Cardiac fibroblast (primary cell): ENCODE data around the gene TSFM.

Experiments used
- DNase-seq, 2 donors: peaks; one replicate each; pipeline versions ENCODE4 v3.0.0 to v3.0.0-alpha.2; 2010; ENCODE audit warnings: low read depth in 2 of 2
- H3K4me3 ChIP-seq, 2 donors: replicated peaks in 1 of 2; 1 replicate in 1 of 2; 2 replicates in 1 of 2; pipeline ENCODE4 v1.5.1; 2011; ENCODE audit warnings: low read depth in 2 of 2, low read length in 2 of 2, mild to moderate bottlenecking in 2 of 2, moderate library complexity in 1 of 2
- TF ChIP-seq, protein P1 (sequence below): IDR thresholded peaks from one replicate; pipeline ENCODE4 v1.5.1; 2011; ENCODE audit warnings: low read depth, mild to moderate bottlenecking, low read length, inconsistent platforms

The TSFM gene

DNA sequence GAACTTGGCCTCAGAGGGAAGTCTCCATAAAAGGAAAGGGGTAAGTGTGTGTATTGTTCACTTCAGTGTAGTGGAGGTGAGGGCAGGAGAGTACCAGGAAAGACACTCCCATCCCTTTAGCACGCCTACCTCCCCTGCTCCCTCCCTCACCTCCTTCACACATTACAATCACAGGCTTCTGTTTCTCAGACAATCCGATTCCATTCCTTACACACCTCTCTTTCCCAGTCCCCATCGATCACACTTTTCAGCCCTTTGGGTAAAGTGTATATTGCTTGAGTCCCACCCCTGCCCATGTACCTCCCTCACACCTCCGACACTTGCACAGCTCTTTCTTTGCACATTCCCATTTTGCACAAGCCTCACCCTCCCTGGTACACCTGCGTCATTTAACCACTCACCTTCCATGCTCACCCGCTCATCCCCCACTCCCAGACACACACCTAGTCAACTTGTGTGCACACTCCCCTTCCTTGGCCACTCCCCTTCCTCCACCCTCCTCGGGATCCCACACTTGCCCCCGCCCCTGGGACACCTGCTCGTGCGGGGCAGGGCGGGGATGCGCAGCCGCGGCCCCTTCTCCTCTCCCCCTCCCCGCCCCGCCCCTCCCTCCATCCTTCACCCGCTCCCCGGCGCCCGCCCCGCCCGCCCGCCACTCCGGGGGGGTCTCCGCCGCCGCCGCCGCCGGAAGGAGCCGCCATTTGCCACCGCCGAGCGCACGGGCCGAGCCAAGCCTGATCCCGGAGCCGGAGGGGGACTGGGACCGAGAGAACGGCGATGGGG is 28.0 kb upstream of the TSFM start, which contains the start of gene MARCHF9:
Gene MARCHF9 (plus strand): TSS at position 693 of the 783 bp plus-strand sequence. CDS start 426 bp downstream, outside the sequence.
- peak within 1 kb of the TSS; percentile 40 to 49 for H3K4me3 ChIP-seq
- no peak for DNase-seq
- TF ChIP-seq, protein P1, sequence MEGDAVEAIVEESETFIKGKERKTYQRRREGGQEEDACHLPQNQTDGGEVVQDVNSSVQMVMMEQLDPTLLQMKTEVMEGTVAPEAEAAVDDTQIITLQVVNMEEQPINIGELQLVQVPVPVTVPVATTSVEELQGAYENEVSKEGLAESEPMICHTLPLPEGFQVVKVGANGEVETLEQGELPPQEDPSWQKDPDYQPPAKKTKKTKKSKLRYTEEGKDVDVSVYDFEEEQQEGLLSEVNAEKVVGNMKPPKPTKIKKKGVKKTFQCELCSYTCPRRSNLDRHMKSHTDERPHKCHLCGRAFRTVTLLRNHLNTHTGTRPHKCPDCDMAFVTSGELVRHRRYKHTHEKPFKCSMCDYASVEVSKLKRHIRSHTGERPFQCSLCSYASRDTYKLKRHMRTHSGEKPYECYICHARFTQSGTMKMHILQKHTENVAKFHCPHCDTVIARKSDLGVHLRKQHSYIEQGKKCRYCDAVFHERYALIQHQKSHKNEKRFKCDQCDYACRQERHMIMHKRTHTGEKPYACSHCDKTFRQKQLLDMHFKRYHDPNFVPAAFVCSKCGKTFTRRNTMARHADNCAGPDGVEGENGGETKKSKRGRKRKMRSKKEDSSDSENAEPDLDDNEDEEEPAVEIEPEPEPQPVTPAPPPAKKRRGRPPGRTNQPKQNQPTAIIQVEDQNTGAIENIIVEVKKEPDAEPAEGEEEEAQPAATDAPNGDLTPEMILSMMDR: no peak

DNA sequence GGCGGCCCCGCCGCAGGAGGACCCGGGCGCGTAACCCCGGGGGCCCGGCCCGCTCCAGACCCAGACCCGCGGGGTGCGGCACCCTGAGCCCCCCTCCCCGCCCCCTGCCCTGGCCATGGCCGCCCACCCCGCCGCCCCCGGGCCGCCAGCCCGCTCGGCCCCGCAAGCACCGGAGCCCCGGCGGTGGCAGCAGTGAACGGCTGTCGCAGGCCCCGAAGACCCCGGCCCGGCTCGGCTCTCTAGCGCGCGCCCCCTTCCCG is 27.5 kb upstream of the TSFM start:
- H3K4me3 ChIP-seq: peak overlapping the region; percentile 38 to 49
- TF ChIP-seq, protein P1: no peak
- no peak for DNase-seq

DNA sequence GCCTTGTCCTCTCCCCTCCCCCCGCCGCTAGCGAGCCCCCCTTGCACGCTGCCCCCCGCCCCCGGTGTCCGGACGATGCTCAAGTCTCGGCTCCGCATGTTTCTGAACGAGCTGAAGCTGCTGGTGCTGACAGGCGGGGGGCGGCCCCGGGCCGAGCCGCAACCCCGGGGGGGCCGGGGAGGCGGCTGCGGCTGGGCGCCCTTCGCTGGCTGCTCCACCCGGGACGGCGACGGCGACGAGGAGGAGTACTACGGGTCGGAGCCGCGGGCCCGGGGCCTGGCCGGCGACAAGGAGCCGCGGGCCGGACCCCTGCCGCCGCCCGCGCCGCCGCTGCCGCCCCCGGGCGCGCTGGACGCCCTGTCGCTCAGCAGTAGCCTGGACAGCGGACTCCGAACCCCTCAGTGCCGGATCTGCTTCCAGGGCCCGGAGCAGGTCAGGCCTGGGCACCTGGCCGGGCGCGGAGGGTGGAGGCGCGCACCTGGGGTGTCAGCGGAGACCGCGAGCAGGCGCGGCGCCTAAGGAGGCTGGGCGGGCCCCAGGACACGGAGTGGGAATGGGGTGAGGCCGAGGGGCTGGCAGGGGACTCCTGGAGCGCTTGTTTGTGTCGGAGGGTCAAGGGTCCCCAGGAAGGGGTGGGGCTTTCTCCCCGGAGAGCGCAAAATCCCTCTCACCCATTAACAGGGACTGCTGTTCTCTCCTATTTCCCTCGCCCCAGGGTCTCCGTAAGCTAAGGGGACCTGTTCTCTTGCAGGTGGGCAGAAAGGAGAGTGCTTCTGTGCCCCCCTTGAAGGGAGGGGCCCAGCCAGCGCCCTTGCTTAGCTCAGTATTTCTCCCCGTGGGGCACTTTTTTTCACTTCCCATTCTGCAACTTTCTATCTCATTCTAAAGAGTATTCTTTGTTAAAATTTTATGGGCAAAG is 26.9 kb upstream of the TSFM start:
- DNase-seq: no peak
- TF ChIP-seq, protein P1: no peak
- peak overlapping the region; percentile 40 to 49 for H3K4me3 ChIP-seq

DNA sequence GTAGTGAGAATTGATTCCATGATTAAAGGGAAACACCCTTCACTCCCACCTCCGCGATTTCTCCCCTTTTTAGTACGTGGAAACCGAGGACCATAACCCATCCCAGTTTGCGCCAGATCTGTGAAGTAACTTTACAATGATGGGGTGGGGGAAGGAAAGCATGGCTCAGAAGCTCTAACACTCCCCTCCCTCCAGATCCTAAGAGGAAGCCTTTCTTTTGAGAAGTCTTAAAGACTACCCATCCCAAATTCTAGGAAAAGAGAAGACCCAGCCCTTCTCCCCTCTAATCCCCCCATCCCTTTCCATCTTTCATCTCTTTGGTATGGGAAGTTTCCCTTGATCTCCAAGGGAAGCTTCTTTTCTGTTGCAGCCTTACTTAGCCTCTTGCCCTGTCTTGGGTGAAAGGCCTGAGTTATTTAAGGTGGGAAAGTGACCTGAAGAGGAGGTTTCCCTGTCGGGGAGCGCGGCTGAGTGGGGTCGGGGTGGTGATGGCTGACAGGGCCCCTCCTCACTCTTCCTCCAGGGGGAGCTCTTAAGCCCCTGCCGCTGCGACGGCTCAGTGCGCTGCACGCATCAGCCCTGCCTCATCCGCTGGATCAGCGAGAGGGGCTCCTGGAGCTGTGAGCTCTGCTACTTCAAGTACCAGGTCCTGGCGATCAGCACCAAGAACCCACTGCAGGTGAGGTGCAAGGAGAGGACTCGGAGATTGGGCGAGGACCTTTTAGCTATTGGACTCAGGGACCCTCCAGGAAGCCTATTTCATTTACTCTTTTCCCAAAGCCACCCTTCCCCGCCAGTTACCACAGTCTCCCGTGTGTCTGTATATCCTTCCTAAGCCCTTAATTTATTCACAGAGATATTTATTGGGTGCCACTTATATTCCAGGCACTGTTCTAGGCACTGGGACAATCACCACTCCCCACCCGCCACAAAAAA is 25.9 kb upstream of the TSFM start:
- no peak overlapping the region for H3K4me3 ChIP-seq
- TF ChIP-seq, protein P1: peak; percentile 48
- peak in 1 of 2 donors; percentile 36 for DNase-seq

DNA sequence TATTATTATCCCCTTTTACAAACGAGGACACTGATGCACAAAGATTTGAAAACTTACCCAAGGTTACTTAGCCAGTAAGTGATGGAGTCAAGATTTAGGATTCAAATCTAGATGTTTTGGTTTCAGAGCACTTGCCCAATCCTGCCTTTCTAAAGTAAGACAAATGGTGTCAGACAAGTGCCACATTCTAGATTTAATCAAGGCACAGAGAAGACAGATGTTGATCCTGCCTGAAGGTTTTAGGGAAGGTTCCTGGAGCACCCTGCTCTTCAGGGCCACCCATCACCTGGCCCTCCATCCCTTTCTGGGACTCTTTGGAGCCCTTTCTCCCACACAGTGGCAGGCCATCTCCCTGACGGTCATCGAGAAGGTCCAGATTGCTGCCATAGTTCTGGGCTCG is 24.8 kb upstream of the TSFM start:
- TF ChIP-seq, protein P1: no peak
- DNase-seq: no peak
- H3K4me3 ChIP-seq: no peak overlapping the region

DNA sequence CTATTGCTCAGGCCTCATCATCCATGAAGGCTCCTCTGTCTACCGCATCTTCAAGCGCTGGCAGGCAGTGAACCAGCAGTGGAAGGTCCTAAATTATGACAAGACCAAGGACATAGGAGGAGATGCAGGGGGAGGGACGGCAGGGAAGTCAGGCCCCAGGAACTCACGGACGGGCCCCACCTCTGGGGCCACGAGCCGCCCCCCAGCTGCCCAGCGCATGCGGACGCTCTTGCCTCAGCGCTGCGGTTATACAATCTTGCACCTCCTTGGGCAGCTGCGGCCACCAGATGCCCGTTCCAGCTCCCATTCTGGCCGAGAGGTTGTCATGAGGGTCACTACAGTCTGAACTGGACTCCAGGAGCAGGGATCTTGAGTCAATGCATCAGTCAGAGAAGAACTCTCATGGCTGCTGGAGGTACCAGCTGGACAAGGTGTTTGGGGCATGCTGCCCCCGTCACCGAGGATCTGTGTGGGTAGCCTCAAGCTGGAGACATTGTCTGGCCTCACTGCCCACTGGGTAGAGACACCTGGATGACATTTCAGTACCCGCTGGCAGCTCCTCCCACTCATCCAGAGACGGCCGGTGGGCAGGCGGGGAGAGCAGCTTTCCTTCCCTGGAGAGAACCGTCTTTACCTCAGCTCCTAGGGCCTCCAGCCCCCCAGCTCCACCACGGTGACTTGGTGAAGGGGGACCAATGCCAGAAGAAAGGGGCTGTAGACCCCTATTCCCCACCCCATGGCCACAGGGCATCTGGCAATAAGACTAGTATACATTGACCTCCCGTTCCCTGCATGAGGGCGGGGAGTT is 23.8 kb upstream of the TSFM start:
- TF ChIP-seq, protein P1: no peak
- no peak for DNase-seq
- H3K4me3 ChIP-seq: no peak overlapping the region
